NCI-H1436 (cell line): Measurements from ENCODE around the gene RPS16.

Experiments used
- DNase-seq: peaks from one replicate; lab custom pipeline; 2025; lab: John Stamatoyannopoulos, UW

RPS16 gene

GRCh38 chr19:39422020-39422419 is 13.7 kb downstream of the RPS16 start:
- no peak for DNase-seq

GRCh38 chr19:39420769-39421168 is 15.0 kb downstream of the RPS16 start:
- DNase-seq, result no peak

GRCh38 chr19:39419003-39419402 is 16.7 kb downstream of the RPS16 start:
- DNase-seq, result no peak

- no peak for DNase-seq
Observed at GRCh38 chr19:39417463-39418181, 18.1 kb downstream of the RPS16 start.

GRCh38 chr19:39416152-39417120 is 19.3 kb downstream of the RPS16 start:
- DNase-seq, result no peak

- DNase-seq, result no peak
Observed at GRCh38 chr19:39415111-39416046, 20.4 kb downstream of the RPS16 start.

- no peak for DNase-seq
Observed at GRCh38 chr19:39413911-39414608, 21.7 kb downstream of the RPS16 start.

- DNase-seq, result peak; percentile 62
Observed at GRCh38 chr19:39413272-39413910, 22.4 kb downstream of the RPS16 start.

- no peak for DNase-seq
Observed at GRCh38 chr19:39412867-39413271, 22.9 kb downstream of the RPS16 start.

GRCh38 chr19:39412100-39412866 is 23.5 kb downstream of the RPS16 start, which contains the start of gene PLEKHG2:
Gene PLEKHG2, plus strand, starts transcription at chr19:39412669. Its CDS starts 1,418 bp downstream, at chr19:39414087.
- peak; percentile 98 for DNase-seq

GRCh38 chr19:39411832-39412099 is 24.0 kb downstream of the RPS16 start:
- DNase-seq, result peak; percentile 85

GRCh38 chr19:39411081-39411831 is 24.5 kb downstream of the RPS16 start:
- DNase-seq, result no peak

- DNase-seq, result no peak
Observed at GRCh38 chr19:39410831-39411080, 25.0 kb downstream of the RPS16 start.

GRCh38 chr19:39410017-39410830 is 25.5 kb downstream of the RPS16 start:
- DNase-seq, result peak; percentile 16

- DNase-seq, result peak; percentile 84
Observed at GRCh38 chr19:39409208-39410016, 26.3 kb downstream of the RPS16 start.

- no peak for DNase-seq
Observed at GRCh38 chr19:39408392-39409207, 27.1 kb downstream of the RPS16 start.
